ENCODE measurements around the gene HDHD5. TPM values are rescaled to one million over a fixed set of nuclear protein-coding genes. Genes with fewer than 3 reads are reported as not detected.

HDHD5 gene
- total RNA-seq, 3 donors from 2014 or later (not counting 1 experiment from before 2014, with no cell fraction given) = 12.0 to 16.5 (median 13.5) TPM

GRCh38 chr22:17106785-17107546 lies 52.1 kb downstream of the HDHD5 start:
- no peak for TF ChIP-seq CTCF (IDR thresholded peaks at IDR 0.05)
- no peaks in the 10 kb centered on the region for H3K27me3 Mint-ChIP-seq (ENCODE audit: low read depth in 2 of 2)
- H3K4me3 ChIP-seq (ENCODE audit: low read length) = no peak overlapping the region
- H3K9me3 Mint-ChIP-seq = no peaks in the 10 kb centered on the region
- H3K27ac Mint-ChIP-seq = no peak overlapping the region
- no peak overlapping the region for H3K4me3 Mint-ChIP-seq
- no peak overlapping the region for H3K27ac ChIP-seq (ENCODE audit: low read length)
- WGBS (ENCODE audit: insufficient coverage) = 36% methylated on average over 14 of the region's 15 CpGs
- no peaks in the 10 kb centered on the region for H3K9me3 ChIP-seq (ENCODE audit: control insufficient read depth, insufficient read depth, low read length)
- peaks cover 6% of the 10 kb centered on the region for H3K36me3 Mint-ChIP-seq
- DNase-seq (peak in 1 of 2 donors; percentile 43), ATAC-seq (peak in 2 of 3 donors; percentile 39 to 57)
- H3K27me3 ChIP-seq (ENCODE audit: control insufficient read depth, insufficient read depth, low read length) = no peaks in the 10 kb centered on the region
- peaks cover 0 to 23% of the 10 kb centered on the region in 2 donors for H3K4me1 Mint-ChIP-seq
- peaks cover 72% of the 10 kb centered on the region for H3K36me3 ChIP-seq (ENCODE audit: control insufficient read depth, insufficient read depth, low read length)
- intact Hi-C loops (cut with micrococcal nuclease) = no loop called here
- H3K4me1 ChIP-seq (ENCODE audit: control insufficient read depth, insufficient read depth, low read length) = peaks cover 18% of the 10 kb centered on the region

- Histone ChIP-seq H3K27ac (ENCODE audit: low read length) (no peak overlapping the region), H3K4me3 (ENCODE audit: low read length) (no peak overlapping the region), H3K4me1 (ENCODE audit: control insufficient read depth, insufficient read depth, low read length) (peaks cover 24% of the 10 kb centered on the region), H3K27me3 (ENCODE audit: control insufficient read depth, insufficient read depth, low read length) (no peaks in the 10 kb centered on the region), H3K36me3 (ENCODE audit: control insufficient read depth, insufficient read depth, low read length) (peaks cover 79% of the 10 kb centered on the region), H3K9me3 (ENCODE audit: control insufficient read depth, insufficient read depth, low read length) (no peaks in the 10 kb centered on the region)
- Mint-ChIP-seq H3K4me3 (no peak overlapping the region), H3K4me1 (peaks cover 2 to 24% of the 10 kb centered on the region in 2 donors), H3K27ac (no peak overlapping the region), H3K9me3 (no peaks in the 10 kb centered on the region), H3K27me3 (ENCODE audit: low read depth in 2 of 2) (no peaks in the 10 kb centered on the region), H3K36me3 (peaks cover 13% of the 10 kb centered on the region)
- intact Hi-C loops (cut with micrococcal nuclease) = no loop called here
- peak in 1 of 3 donors; percentile 44 for ATAC-seq
- TF ChIP-seq CTCF (IDR thresholded peaks at IDR 0.05) = no peak
- DNase-seq = no peak
- 81% methylated on average over 10 of the region's 12 CpGs for WGBS (ENCODE audit: insufficient coverage)
These were observed 52.8 kb downstream of the HDHD5 start for GRCh38 chr22:17106161-17106784.

GRCh38 chr22:17105143-17106129 lies 53.6 kb downstream of the HDHD5 start:
- Histone ChIP-seq H3K4me1 (ENCODE audit: control insufficient read depth, insufficient read depth, low read length) (peaks cover 32% of the 10 kb centered on the region), H3K27ac (ENCODE audit: low read length) (no peak overlapping the region), H3K27me3 (ENCODE audit: control insufficient read depth, insufficient read depth, low read length) (no peaks in the 10 kb centered on the region), H3K36me3 (ENCODE audit: control insufficient read depth, insufficient read depth, low read length) (peaks cover 84% of the 10 kb centered on the region), H3K4me3 (ENCODE audit: low read length) (no peak overlapping the region), H3K9me3 (ENCODE audit: control insufficient read depth, insufficient read depth, low read length) (no peaks in the 10 kb centered on the region)
- no peak for DNase-seq
- TF ChIP-seq CTCF (IDR thresholded peaks at IDR 0.05) = no peak
- intact Hi-C loops (cut with micrococcal nuclease) = no loop called here
- H3K4me1 Mint-ChIP-seq = peaks cover 10 to 23% of the 10 kb centered on the region in 2 donors
- no peak for ATAC-seq
- WGBS (ENCODE audit: insufficient coverage) = 93% methylated on average over 22 of the region's 22 CpGs
- H3K27ac Mint-ChIP-seq = no peak overlapping the region
- H3K9me3 Mint-ChIP-seq = no peaks in the 10 kb centered on the region
- no peak overlapping the region for H3K4me3 Mint-ChIP-seq
- peaks cover 20% of the 10 kb centered on the region for H3K36me3 Mint-ChIP-seq
- H3K27me3 Mint-ChIP-seq (ENCODE audit: low read depth in 2 of 2) = no peaks in the 10 kb centered on the region

All from natural killer cell (primary cell).